RWPE1 (cell line): ENCODE data around the gene EXPH5.

Experiments
- CTCF ChIA-PET: fragments of 350-600 bp; sonication (Branson Sonifier 250); formaldehyde crosslinking; extraction: SDS; loops from one replicate; lab custom pipeline; 2021; lab: Yijun Ruan, JAX
- POLR2A ChIA-PET: fragments of 400-600 bp; formaldehyde crosslinking; extraction: SDS; loops from one replicate; lab custom pipeline; 2020; ENCODE audit warnings: antibody characterized with exemption; ENCODE audit not compliant: low non-redundant PET; lab: Yijun Ruan, JAX
- DNase-seq: peaks from one replicate; pipeline ENCODE4 v3.0.0; 2012; ENCODE audit warnings: low spot score
- H3K27ac ChIP-seq: fragments of 450-650 bp; 2 replicates; pipeline ENCODE4 v1.5.1; 2017
- TF ChIP-seq, protein P1 (sequence below): fragments of 450-650 bp; conservative IDR thresholded peaks from 2 replicates; pipeline ENCODE4 v1.5.1; 2017; ENCODE audit warnings: low read depth, mild to moderate bottlenecking

The EXPH5 gene

DNA sequence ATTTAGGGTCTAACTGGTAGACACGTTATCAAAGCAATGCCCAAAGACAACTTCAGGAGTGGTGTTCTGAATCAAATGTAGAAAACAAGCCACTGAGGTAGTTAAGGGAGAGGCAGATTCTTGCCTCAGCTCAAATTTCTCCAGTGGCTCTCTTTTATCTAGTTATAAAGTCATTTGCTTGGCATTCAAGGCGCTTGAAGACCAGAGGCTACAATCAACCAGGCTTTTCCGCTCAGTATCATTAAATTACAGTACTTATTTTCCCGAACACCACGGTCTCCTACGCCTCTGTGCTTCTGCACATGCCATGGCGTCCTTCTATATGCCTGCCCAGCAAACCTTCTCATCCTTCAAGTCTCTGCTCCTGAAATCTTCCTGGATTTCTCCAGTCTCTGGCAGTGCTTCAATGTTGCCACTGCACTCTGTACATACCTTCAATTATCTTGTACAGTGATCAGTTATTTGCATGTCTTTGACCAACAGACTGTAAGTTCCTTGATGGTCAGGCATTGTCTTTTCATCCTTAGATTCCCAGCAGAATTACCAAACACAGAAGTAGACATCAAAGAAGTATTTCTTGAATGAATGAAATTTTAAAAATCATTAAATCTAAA lies 96.8 kb downstream of the EXPH5 start:
- peak overlapping the region; percentile 91 for H3K27ac ChIP-seq
- ChIA-PET CTCF (no interaction called here), POLR2A (interaction anchor here (2.1 kb wide), 1 partner anchor 30 kb away, joined by 6 read pairs; the partner anchor contains the start of gene C11orf65)
- TF ChIP-seq, protein P1, sequence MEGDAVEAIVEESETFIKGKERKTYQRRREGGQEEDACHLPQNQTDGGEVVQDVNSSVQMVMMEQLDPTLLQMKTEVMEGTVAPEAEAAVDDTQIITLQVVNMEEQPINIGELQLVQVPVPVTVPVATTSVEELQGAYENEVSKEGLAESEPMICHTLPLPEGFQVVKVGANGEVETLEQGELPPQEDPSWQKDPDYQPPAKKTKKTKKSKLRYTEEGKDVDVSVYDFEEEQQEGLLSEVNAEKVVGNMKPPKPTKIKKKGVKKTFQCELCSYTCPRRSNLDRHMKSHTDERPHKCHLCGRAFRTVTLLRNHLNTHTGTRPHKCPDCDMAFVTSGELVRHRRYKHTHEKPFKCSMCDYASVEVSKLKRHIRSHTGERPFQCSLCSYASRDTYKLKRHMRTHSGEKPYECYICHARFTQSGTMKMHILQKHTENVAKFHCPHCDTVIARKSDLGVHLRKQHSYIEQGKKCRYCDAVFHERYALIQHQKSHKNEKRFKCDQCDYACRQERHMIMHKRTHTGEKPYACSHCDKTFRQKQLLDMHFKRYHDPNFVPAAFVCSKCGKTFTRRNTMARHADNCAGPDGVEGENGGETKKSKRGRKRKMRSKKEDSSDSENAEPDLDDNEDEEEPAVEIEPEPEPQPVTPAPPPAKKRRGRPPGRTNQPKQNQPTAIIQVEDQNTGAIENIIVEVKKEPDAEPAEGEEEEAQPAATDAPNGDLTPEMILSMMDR: no peak
- DNase-seq: no peak

DNA sequence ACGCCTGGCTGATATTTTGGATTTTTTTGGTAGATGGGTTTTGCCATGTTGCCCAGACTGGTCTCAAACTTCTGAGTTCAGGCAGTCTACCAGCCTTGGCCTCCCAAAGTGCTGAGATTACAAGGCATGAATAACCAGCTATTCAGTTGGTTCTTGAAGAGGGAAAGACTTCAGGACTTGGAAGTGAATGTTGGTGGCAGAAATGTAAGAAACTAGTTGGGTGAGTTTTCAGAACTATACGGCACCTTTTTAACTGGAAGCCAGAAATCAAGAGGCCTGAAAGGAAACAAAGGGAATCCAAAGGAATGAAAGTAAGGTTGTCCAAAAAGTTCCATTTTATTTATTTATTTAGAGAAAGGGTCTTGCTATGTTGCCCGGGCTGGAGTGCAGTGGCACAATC lies 98.2 kb downstream of the EXPH5 start:
- no peak for DNase-seq
- TF ChIP-seq, protein P1: no peak
- H3K27ac ChIP-seq: no peak overlapping the region
- ChIA-PET POLR2A (no interaction called here), CTCF (no interaction called here)

DNA sequence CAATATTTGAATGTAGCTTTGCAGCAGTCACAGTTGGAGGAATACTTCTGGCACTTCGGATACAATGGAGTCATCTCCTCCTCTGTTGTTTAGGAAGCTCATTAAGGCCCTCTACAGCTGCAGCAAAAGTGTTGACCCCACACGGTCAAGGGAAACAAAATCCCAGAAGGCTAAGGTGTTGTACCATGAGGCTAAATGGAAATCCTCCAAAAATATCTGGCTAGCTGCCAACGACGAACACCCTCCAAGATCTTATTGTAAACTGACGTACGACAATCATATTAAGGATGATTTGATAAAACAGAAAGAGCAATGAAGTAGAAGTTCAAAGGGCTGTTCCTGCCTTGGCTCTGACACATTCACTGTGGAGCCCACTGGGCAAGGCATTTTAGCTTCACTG lies 99.4 kb downstream of the EXPH5 start:
- no peak for DNase-seq
- POLR2A ChIA-PET: no interaction called here

DNA sequence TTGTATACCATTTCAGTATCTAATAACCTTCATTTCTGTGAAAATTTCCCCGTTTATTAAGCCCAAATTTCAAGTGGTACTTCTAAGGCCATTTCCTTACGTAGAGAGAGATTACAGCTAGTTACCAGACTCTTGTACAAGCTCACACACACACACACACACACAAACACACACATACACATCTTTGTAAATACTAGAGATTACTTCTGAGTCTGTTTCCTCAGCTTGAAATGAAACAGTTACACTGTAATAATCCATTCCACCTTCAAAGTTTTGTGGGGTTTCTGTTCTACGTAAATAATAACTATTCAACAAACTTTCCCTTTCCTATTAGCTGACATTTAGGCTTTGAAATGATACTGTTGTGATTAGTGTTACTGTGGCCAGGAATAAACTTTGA lies 101.6 kb downstream of the EXPH5 start:
- no peak overlapping the region for H3K27ac ChIP-seq
- TF ChIP-seq, protein P1: no peak
- CTCF ChIA-PET: no interaction called here
- POLR2A ChIA-PET: no interaction called here
- DNase-seq: no peak

More for the DNA sequence above, 99.4 kb downstream of the EXPH5 start:
- CTCF ChIA-PET: no interaction called here
- TF ChIP-seq, protein P1: no peak
- no peak overlapping the region for H3K27ac ChIP-seq

DNA sequence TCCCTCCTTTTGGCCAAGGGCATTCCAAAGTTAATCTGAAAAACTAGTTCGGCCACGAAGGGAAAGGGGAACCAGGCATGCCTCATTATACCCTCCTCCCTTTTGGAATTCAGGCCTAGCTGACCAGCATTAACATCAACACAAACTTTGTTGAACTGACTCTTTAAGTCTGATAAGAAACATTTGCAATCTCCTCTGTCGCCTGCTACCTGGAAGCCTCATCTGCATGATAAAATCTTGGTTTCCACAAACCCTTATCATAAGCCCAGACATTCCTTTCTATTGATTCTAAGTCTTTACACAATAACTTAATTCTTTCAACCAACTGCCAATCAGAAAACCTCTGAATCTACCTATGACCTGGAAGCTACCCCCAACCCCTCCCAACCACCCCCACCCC lies 106.7 kb downstream of the EXPH5 start:
- no peak overlapping the region for H3K27ac ChIP-seq
- POLR2A ChIA-PET: no interaction called here
- TF ChIP-seq, protein P1: no peak
- no peak for DNase-seq
- CTCF ChIA-PET: no interaction called here

DNA sequence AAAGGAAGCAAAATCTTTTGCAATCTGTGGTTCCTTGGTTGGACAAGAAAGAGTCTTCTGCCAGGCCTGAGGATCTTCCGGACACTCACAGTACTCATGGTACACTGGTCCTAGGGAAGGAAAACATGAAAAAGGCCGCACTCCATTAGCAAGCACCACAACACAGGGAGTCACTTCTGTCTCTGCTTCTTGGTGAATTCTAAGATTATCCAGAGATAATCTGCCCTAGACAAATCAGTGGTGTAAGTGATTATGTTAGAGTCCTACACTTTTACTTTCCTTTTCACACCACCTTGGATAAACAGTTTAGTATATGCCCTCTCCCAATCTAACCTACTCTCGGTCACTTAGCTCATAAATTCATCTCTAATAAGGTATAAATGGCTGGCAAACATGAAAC lies 107.2 kb downstream of the EXPH5 start:
- ChIA-PET POLR2A (no interaction called here), CTCF (no interaction called here)
- TF ChIP-seq, protein P1: no peak
- no peak for DNase-seq
- H3K27ac ChIP-seq: no peak overlapping the region
